GM12878 (cell line): ENCODE data around the gene CHRM5. TPM values are rescaled to one million over a fixed set of nuclear protein-coding genes. Genes with fewer than 3 reads are reported as not detected.

Experiments
- ATAC-seq: fragments of 200-7000 bp; cut with Tn5 transposase; 3 replicates; pipeline ENCODE4 v1.9.1; 2020; ENCODE audit warnings: mild to moderate bottlenecking, moderate library complexity
- BruUV-seq: library from RNA; stranded (reverse); fragments of 400-500 nt; replicated peaks from 2 replicates; lab custom pipeline; 2021; lab: Mats Ljungman, UMichigan
- CTCF ChIA-PET: fragments of 300-600 bp; sonication (Branson Sonifier 250); formaldehyde crosslinking; extraction: SDS; loops from one replicate; lab custom pipeline; 2021; ENCODE audit warnings: inconsistent platforms; lab: Yijun Ruan, JAX
- POLR2A ChIA-PET: fragments of 350-600 bp; formaldehyde crosslinking; extraction: SDS; loops from one replicate; lab custom pipeline; 2021; ENCODE audit warnings: inconsistent platforms; lab: Charles Lee
- RAD21 ChIA-PET: fragments of 300-600 bp; sonication (Branson Sonifier 250); formaldehyde crosslinking; loops from one replicate; lab custom pipeline; 2023; ENCODE audit warnings: antibody characterized with exemption; ENCODE audit not compliant: unreplicated experiment; lab: Charles Lee
- SMC1A ChIA-PET: fragments of 300-600 bp; sonication (Branson Sonifier 250); formaldehyde crosslinking; loops from one replicate; lab custom pipeline; 2023; ENCODE audit not compliant: unreplicated experiment, uncharacterized antibody; lab: Charles Lee
- DNase-seq: peaks from one replicate; pipeline ENCODE4 v3.0.0-alpha.2; 2011; ENCODE audit warnings: low read depth, low spot score
- FAIRE-seq: peaks from 3 replicates; lab custom pipeline; 2011; peaks lifted over from hg19 to GRCh38; lab: Jason Lieb, UNC
- H2AFZ ChIP-seq: 2 replicates; pipeline ENCODE4 v1.6.0; 2011; ENCODE audit warnings: low read depth, low read length, control low read depth; ENCODE audit not compliant: control insufficient read depth
- H3K27ac ChIP-seq: 2 replicates; pipeline ENCODE4 v1.5.1; 2011; ENCODE audit warnings: control low read depth; ENCODE audit not compliant: control insufficient read depth, insufficient read depth
- H3K27me3 ChIP-seq, 2 experiments: replicated peaks in 1 of 2; 2 replicates each; pipeline versions ENCODE4 v1.6.0 to v1.6.1; 2011; ENCODE audit warnings: low read length in 1 of 2; ENCODE audit not compliant: control insufficient read depth in 2 of 2, insufficient read depth in 2 of 2
- H3K36me3 ChIP-seq, 2 experiments: 2 replicates each; pipeline ENCODE4 v1.5.1; 2011; ENCODE audit warnings: low read length in 1 of 2; ENCODE audit not compliant: control insufficient read depth in 2 of 2, insufficient read depth in 2 of 2
- H3K4me1 ChIP-seq: 2 replicates; pipeline ENCODE4 v1.6.1; 2011; ENCODE audit warnings: mild to moderate bottlenecking, low read length, moderate library complexity, mixed read lengths; ENCODE audit not compliant: control insufficient read depth, insufficient read depth
- H3K4me2 ChIP-seq: 2 replicates; pipeline ENCODE4 v1.6.0; 2011; ENCODE audit warnings: control low read depth; ENCODE audit not compliant: control insufficient read depth, insufficient read depth
- H3K4me3 ChIP-seq: fragments of 200-600 bp; sonication (generic); 2 replicates; pipeline ENCODE4 v1.5.1; 2016
- H3K79me2 ChIP-seq: 2 replicates; pipeline ENCODE4 v1.6.0; 2011; ENCODE audit warnings: low read length; ENCODE audit not compliant: control insufficient read depth, insufficient read depth
- H3K9ac ChIP-seq: 2 replicates; pipeline ENCODE4 v1.8.0; 2011; ENCODE audit warnings: low read length, control low read depth, mixed read lengths; ENCODE audit not compliant: control insufficient read depth, insufficient read depth
- H3K9me3 ChIP-seq: replicated peaks from 3 replicates; pipeline ENCODE4 v1.5.1; 2011; ENCODE audit warnings: mild to moderate bottlenecking, low read length; ENCODE audit not compliant: control insufficient read depth, insufficient read depth
- H4K20me1 ChIP-seq: 2 replicates; pipeline ENCODE4 v1.6.0; 2011; ENCODE audit not compliant: control insufficient read depth, insufficient read depth
- CREM ChIP-seq: IDR thresholded peaks from 2 replicates; pipeline ENCODE4 v1.6.1; 2014; ENCODE audit warnings: antibody characterized with exemption, low read depth
- GABPA ChIP-seq: IDR thresholded peaks from 2 replicates; pipeline ENCODE4 v1.6.1; 2014; ENCODE audit warnings: antibody characterized with exemption, low read depth, mild to moderate bottlenecking, inconsistent platforms
- NFIC ChIP-seq: IDR thresholded peaks from 2 replicates; pipeline ENCODE4 v1.6.1; 2012; ENCODE audit warnings: low read depth, mild to moderate bottlenecking, inconsistent platforms, low read length, moderate library complexity
- RAD51 ChIP-seq: fragments of 450-650 bp; IDR thresholded peaks from 2 replicates; pipeline ENCODE4 v1.6.1; 2016; ENCODE audit warnings: moderate library complexity, mild to moderate bottlenecking, inconsistent platforms
- SPI1 ChIP-seq: IDR thresholded peaks from 2 replicates; pipeline ENCODE4 v1.6.1; 2011; ENCODE audit warnings: low read depth, mild to moderate bottlenecking, low read length, moderate library complexity, borderline replicate concordance; ENCODE audit not compliant: insufficient read depth
- YY1 ChIP-seq: IDR thresholded peaks from 2 replicates; pipeline ENCODE4 v1.6.1; 2011; ENCODE audit warnings: low read depth, mild to moderate bottlenecking, low read length
- WGBS: methylation state at CpG from one replicate; pipeline ENCODE4 v1.1.6; 2016; ENCODE audit warnings: low lambda C conversion rate; ENCODE audit not compliant: insufficient replicate concordance, insufficient coverage; ENCODE audit errors: missing lambda C conversion rate; 5-methylcytosine and 5-hydroxymethylcytosine counted together
- in situ Hi-C: fragments of 300-500 bp; cut with MboI; formaldehyde crosslinking; loops from 9 replicates; pipeline ENCODE4 v1.14.3; 2018; ENCODE audit warnings: mixed read lengths
- intact Hi-C: fragments of 100-400 bp; cut with micrococcal nuclease; formaldehyde crosslinking; loops from one replicate; pipeline ENCODE4 v1.14.2; 2022; ENCODE audit not compliant: unreplicated experiment
- polyA plus RNA-seq, 11 experiments: library from polyadenylated mRNA; depleted of rRNA in 4 of 11; unstranded in 6 of 11; stranded (reverse) in 5 of 11; fragments of >200 nt; fragmentation: Nextera tagmentation in 4 of 11; fragmentation: Illumina TruSeq in 1 of 11; extraction: Ambion mirVana in 4 of 11; extraction: Trizol in 1 of 11; gene quantifications; 1 replicate in 1 of 11; 2 replicates in 10 of 11; pipeline versions ENCODE4 v1.2.1 to v1.2.3, GENCODE V29; 2011 to 2016; ENCODE audit warnings: inconsistent platforms in 2 of 11, missing spikeins in 2 of 11, low read depth in 1 of 11
- total RNA-seq, 4 experiments: library from RNA; depleted of rRNA in 3 of 4; stranded (reverse); fragments of >200 nt in 3 of 4; fragmentation: Illumina TruSeq in 1 of 4; extraction: Trizol in 1 of 4; gene quantifications; 2 replicates each; pipeline versions ENCODE4 v1.2.1 to v1.2.3, GENCODE V29; 2013 to 2021
- TF ChIP-seq, protein P1 (sequence below): fragments of 450-650 bp; IDR thresholded peaks from 2 replicates; pipeline ENCODE4 v1.6.1; 2017; ENCODE audit warnings: mild to moderate bottlenecking, low read depth, inconsistent platforms; ENCODE audit not compliant: poor library complexity, severe bottlenecking
- TF ChIP-seq, protein P2 (sequence below): IDR thresholded peaks from 2 replicates; pipeline ENCODE4 v1.6.1; 2012; ENCODE audit warnings: low read length, inconsistent platforms

Gene CHRM5
- total and polyA plus RNA-seq, 10 of the 15 experiments (the other 5 are each of a cell fraction or from before 2014, with no cell fraction given): 0.01 to 0.10 (median 0.04) TPM; not detected in 6

GRCh38 chr15:34039790-34040113 lies 71.5 kb downstream of the CHRM5 start:
- no peak for ATAC-seq
- WGBS: 21% methylated on average over 1 of the region's 1 CpG
- in situ Hi-C loops (no loop called here), intact Hi-C loops (no loop called here)
- peak; percentile 53; the same call in 1 of the 2 replicates for TF ChIP-seq SPI1
- TF ChIP-seq, protein P1, sequence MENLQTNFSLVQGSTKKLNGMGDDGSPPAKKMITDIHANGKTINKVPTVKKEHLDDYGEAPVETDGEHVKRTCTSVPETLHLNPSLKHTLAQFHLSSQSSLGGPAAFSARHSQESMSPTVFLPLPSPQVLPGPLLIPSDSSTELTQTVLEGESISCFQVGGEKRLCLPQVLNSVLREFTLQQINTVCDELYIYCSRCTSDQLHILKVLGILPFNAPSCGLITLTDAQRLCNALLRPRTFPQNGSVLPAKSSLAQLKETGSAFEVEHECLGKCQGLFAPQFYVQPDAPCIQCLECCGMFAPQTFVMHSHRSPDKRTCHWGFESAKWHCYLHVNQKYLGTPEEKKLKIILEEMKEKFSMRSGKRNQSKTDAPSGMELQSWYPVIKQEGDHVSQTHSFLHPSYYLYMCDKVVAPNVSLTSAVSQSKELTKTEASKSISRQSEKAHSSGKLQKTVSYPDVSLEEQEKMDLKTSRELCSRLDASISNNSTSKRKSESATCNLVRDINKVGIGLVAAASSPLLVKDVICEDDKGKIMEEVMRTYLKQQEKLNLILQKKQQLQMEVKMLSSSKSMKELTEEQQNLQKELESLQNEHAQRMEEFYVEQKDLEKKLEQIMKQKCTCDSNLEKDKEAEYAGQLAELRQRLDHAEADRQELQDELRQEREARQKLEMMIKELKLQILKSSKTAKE: no peak
- peak; percentile 20; the same call in 1 of the 2 replicates for TF ChIP-seq YY1
- TF ChIP-seq, protein P2, sequence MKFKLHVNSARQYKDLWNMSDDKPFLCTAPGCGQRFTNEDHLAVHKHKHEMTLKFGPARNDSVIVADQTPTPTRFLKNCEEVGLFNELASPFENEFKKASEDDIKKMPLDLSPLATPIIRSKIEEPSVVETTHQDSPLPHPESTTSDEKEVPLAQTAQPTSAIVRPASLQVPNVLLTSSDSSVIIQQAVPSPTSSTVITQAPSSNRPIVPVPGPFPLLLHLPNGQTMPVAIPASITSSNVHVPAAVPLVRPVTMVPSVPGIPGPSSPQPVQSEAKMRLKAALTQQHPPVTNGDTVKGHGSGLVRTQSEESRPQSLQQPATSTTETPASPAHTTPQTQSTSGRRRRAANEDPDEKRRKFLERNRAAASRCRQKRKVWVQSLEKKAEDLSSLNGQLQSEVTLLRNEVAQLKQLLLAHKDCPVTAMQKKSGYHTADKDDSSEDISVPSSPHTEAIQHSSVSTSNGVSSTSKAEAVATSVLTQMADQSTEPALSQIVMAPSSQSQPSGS: 0 out of 2 replicates have a peak, but pooled peaks have one; percentile 1
- no peak for TF ChIP-seq GABPA
- TF ChIP-seq CREM: peak; percentile 44; the same call in 1 of the 2 replicates
- TF ChIP-seq RAD51: peak; percentile 7; the same call in 1 of the 2 replicates
- TF ChIP-seq NFIC: 0 out of 2 replicates have a peak, but pooled peaks have one; percentile 20
- RAD21 ChIA-PET: no interaction called here
- Histone ChIP-seq H2AFZ (peak overlapping the region; percentile 40), H3K4me1 (peaks cover 13% of the 10 kb centered on the region), H3K36me3 (no peaks in the 10 kb centered on the region), H3K4me3 (peak overlapping the region; percentile 73), H3K9me3 (no peaks in the 10 kb centered on the region), H3K27ac (peak overlapping the region; percentile 88), H3K9ac (peak overlapping the region; percentile 83; the same call in 1 of the 2 replicates), H3K4me2 (peak overlapping the region; percentile 68), H3K27me3 (no peaks in the 10 kb centered on the region), H4K20me1 (no peaks in the 10 kb centered on the region), H3K79me2 (peaks cover 3% of the 10 kb centered on the region)
- no TSS peak for BruUV-seq
- DNase-seq: peak; percentile 25
- peak; percentile 18 for FAIRE-seq
- SMC1A ChIA-PET: interaction anchor here (0.9 kb wide), 1 partner anchor 9 kb away, joined by 3 read pairs; no protein-coding TSS in a partner anchor
- POLR2A ChIA-PET: no interaction called here
- CTCF ChIA-PET: interaction anchor here (0.6 to 1.5 kb wide), 2 partner anchors 20 to 23 kb away, joined by 3 to 6 read pairs; no protein-coding TSS in a partner anchor
